Ovary (tissue), 3 donors: Measurements from ENCODE around the gene PKD1.

ENCODE experiments used
- EP300 ChIP-seq: sonication (generic); formaldehyde crosslinking; IDR thresholded peaks from one replicate; pipeline ENCODE4 v1.6.1; 2017; ENCODE audit warnings: antibody characterized with exemption
- TF ChIP-seq, protein P1 (sequence below), 3 donors: fragments of 450-650 bp in 2 of 3; fragments of 200-600 bp in 1 of 3; IDR thresholded peaks; one replicate each; pipeline versions ENCODE4 v1.5.1 to v1.8.0; 2016 to 2022; ENCODE audit warnings: antibody characterized with exemption in 3 of 3, mild to moderate bottlenecking in 1 of 3
- donor health status: DM: no; HTN: no; CAD: no.

- TF ChIP-seq, protein P1, sequence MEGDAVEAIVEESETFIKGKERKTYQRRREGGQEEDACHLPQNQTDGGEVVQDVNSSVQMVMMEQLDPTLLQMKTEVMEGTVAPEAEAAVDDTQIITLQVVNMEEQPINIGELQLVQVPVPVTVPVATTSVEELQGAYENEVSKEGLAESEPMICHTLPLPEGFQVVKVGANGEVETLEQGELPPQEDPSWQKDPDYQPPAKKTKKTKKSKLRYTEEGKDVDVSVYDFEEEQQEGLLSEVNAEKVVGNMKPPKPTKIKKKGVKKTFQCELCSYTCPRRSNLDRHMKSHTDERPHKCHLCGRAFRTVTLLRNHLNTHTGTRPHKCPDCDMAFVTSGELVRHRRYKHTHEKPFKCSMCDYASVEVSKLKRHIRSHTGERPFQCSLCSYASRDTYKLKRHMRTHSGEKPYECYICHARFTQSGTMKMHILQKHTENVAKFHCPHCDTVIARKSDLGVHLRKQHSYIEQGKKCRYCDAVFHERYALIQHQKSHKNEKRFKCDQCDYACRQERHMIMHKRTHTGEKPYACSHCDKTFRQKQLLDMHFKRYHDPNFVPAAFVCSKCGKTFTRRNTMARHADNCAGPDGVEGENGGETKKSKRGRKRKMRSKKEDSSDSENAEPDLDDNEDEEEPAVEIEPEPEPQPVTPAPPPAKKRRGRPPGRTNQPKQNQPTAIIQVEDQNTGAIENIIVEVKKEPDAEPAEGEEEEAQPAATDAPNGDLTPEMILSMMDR (IDR thresholded peaks at IDR 0.05), result no peak
- no peak for TF ChIP-seq EP300
Observed at GRCh38 chr16:2152695-2153506, 17.2 kb upstream of the PKD1 start.
